GM21576 (cell line): ENCODE data around the gene CPPED1.

Experiments
- ATAC-seq: cut with Tn5 transposase; IDR thresholded peaks from one replicate; pipeline ENCODE4 v1.9.1; 2021; ENCODE audit warnings: mild to moderate bottlenecking, moderate library complexity; ENCODE audit not compliant: unreplicated experiment

Gene CPPED1

DNA sequence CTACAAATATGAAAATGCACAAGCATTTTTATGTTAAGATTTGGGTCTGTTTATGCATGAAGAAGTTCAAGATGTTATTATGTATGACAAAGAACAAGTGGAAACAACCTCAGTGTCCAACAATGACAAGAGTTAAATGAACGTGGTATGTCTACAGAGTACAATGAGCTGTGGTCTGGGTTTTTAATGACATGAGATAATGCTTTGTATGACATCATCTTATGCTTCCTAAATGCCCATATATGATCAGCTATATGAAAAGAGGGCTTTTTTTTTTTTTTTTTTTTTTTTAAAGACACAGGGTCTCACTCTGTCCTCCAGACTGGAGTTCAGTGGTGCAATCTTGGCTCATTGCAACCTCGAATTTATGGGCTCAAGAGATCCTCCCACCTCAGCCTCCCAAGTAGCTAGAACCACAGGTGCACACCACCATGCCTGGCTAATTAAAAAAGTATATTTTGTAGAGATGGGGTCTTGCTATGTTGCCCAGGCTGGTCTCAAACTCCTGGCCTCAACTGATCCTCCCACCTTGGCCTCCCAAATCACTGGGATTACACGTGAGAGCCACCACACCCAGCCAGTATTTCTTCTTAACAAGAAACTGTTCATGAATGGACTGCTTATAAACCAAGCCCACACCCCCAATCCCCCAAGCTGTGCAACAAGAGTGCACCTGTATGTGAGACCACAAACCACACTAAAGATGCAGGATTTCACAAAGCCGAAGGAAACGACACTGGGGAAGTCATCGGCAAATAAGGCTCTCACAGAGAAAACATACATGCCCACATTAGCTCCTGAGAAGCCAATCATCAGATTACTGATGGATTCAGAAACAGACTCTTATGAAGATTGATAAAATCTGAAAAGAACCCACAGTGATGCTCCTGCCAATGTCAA lies 114.5 kb downstream of the CPPED1 start:
- no peak for ATAC-seq

DNA sequence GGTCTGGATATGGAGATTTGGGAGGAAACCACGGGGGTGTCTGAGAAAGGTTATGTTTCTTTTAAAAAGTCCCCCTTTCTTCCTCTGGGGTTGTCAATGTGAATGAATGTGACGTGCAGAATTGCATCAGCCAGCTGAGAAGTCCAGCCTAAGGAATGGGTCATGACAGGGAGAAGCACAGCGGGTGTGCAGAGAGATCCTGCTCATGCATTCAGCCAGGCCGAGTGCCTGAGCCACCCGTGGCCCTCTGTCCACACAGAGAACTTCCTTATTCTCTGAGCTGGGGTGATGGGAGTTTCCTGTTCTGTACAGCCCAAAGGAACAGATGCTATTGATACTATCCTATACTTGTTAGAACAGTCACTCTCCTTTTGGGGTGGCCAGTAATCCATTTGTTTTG lies 117.9 kb downstream of the CPPED1 start:
- no peak for ATAC-seq

- ATAC-seq: no peak
Observed at GRCh38 chr16:12682432-12683165, 121.1 kb downstream of the CPPED1 start.

GRCh38 chr16:12681653-12682052 lies 122.0 kb downstream of the CPPED1 start:
- ATAC-seq: no peak

DNA sequence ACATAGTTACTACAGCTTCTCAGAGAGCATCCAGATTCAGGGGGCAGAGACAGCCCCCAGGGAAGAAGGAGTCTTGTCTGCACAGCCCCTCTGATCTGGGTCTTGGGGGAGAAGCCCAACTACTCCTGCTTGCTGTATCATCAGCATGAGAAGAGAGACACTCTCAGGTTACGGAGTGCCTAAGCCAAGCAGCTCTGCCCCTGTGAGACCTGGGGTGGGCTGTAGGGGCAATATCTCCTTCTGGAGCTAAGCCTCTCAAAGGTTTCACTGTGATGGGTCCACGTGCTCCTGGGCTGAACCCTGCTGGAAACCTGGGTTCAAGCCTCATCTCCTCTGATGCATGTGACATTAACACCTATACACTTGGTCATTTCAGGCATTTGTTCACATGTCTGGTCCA lies 123.2 kb downstream of the CPPED1 start:
- ATAC-seq: no peak

DNA sequence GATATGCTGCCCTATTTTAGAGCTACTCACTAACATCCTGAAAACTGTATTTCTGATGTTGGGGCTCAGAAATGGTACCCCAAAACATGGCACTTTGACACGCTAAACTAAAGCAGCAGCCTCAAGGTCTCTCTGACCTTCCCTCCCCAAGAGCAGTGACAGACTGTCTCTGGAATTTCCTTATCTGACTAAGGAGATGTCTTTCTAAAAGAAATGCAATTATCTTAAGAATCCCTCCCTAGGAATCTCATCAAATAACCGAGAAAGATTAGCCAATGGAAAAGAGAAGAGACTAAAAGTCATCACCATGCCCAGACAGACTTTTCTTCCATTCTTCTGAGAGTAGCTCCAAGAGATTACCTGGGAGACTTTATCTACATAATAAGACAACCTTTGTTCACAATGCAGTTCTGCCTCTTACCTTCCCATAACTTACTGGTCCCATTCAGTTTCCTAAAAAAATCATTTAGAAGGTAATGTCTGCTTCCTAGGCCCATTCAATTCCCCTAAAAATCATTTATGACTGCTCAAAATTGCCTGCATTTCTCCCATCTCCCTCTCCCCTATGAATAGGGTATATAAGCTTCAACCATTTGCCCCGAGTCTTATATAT lies 123.9 kb downstream of the CPPED1 start:
- no peak for ATAC-seq

DNA sequence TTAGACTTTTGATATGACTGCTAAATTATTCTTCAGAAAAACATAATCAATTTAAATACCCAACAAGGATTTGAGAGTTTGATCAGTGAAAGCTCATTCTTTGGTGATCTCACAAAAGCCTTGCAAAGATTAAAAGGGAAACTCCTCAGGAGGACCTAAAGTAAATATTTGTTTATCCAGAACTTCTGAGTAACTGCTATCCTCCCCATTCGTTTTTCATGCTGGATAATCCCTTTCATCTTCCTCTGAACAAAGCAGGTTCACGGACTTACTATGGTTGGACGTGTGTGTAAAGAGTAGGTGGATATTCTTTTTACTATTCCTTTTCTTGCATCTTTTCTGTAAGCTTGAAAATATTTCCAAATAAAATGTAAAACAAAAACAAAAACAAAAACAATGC lies 124.7 kb downstream of the CPPED1 start:
- no peak for ATAC-seq

DNA sequence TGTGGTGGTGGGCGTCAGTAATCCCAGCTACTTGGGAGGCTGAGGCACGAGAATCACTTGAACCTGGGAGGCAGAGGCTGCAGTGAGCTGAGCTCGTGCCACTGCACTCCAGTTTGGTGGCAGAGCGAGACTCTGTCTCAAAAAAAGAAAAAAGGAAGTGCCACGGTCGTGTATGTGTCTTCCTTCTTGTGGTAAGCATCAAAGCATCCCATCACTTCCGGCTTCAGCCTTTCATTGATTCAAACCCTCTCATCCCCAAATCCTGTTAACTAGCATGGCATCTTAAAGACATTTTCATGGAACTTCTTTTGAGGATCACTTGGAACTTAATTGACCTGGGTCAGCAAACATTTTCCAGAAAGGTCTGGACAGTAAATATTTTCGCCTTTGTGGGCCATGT lies 126.2 kb downstream of the CPPED1 start:
- ATAC-seq: no peak

DNA sequence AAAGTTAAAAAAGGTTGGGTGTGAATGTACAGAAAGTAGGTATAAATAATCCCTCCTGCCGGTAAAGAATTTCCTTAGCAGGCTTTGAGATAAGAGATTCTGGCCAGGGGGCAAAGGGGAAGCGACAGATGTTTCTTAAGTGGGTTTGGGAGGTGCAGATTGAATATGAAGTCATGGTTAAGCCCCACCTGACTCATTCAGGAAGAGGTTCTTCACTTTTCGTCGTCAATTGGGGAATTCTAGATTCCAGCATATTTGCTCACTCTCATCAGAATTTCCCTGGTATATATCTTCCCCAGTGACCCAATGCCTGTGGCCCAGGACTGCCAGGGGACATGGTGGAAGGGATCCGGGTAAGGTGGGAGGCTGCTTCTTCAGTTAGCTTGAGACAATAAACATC lies 127.8 kb downstream of the CPPED1 start:
- ATAC-seq: no peak

GRCh38 chr16:12675046-12675445 lies 128.6 kb downstream of the CPPED1 start:
- no peak for ATAC-seq

DNA sequence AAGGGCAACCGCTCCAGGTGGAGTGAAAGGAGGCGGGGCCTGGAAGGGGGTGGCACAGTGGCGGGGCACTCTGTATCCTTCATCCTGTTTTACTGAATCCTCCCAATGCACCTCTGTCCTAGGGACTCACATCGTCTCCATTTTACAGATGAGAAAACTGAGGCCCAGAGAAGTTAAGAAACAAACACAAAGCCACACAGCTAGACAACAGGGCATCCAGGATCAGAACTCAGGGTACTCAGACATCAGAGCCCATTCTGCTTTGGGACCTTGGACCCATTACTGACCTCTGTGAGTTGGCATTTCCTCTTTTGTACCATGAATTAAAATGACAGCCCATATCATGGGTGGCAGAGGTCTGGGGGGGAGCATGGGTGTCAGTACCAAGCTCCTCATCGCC lies 129.2 kb downstream of the CPPED1 start:
- ATAC-seq: no peak

DNA sequence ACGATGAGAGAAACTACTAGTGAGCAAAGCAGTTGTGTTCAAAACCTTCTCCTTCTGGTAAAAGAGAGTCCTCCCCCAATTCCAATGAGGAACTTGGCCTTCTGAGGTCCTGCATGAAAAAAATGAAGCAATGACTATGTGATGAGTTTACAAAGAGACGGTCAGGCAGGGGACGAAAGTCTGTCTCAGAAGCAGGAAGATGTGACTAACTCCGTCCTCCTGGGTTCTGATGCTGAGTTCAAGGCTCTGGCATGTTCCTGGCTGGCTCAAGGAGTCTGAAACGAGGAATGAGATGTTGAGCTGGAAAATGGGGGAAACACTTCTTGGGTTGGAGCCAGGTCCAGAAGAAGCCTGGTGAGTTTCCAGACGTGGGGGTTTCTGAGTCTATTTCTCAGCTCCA lies 129.6 kb downstream of the CPPED1 start:
- ATAC-seq: no peak

- ATAC-seq: no peak
Observed at GRCh38 chr16:12673466-12673865, 130.2 kb downstream of the CPPED1 start.

DNA sequence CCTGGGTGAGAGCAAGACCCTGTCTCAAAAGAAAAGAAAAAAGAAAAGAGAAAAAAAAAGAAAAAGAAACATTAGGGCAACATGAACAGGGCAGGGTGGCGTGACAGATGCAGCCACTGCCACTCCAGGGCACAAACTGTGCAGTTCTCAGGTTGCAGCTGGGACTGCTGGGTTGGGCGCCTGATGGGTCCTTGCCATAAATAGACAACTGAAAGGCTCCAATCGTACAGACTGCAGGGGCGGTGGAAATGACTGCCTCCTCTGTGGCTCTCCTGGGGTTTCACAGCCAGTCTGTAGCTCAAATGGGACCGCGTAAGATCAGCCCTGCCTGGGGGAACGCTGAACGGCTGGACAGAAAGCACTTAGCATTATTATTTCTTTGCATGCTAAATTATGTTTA lies 130.7 kb downstream of the CPPED1 start:
- ATAC-seq: no peak

DNA sequence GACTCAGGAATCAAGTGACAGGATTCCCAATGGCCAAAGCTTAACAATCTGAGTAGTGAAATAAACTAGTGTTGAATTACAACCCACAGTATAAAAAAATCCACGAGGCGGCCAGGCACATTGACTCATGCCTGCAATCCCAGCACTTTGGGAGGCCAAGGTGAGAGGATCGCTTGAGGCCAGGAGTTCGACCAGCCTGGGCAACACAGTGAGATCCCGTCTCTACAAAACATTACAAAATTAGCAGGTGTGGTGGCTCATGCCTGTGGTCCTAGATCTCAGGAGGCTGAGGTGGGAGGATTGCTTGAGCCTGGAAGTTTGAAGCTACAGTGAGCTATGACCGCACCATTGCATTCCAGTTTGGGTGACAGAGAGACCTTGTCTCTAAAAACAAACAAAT lies 133.8 kb downstream of the CPPED1 start:
- ATAC-seq: no peak

GRCh38 chr16:12667909-12668308 lies 135.8 kb downstream of the CPPED1 start:
- no peak for ATAC-seq

DNA sequence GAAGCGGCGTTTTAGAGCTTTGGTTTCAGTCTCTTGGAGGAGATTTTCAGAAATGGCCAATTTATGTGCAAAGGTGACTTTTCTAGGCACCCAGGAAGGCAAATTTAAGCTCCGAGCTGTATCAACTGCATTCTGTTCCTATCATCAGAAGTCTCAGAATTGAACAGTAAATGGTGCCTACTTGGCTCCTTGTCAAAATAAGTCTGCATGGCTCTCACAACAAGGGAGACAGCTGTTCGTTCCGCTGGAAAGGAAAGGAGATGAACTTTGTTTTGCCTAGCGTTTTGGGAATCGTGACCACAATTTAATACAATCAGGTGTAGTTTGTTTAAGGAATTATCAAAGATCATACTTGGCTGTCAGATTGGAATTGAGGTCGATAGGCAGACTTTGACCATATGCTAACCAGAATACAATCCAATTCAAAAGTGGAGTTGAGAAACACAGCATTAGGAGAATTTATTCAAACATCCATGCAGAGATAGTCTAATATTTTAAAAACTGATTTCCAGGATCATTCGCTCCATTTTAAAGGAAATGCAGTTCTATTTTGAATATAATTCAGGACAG lies 139.4 kb downstream of the CPPED1 start:
- ATAC-seq: no peak

DNA sequence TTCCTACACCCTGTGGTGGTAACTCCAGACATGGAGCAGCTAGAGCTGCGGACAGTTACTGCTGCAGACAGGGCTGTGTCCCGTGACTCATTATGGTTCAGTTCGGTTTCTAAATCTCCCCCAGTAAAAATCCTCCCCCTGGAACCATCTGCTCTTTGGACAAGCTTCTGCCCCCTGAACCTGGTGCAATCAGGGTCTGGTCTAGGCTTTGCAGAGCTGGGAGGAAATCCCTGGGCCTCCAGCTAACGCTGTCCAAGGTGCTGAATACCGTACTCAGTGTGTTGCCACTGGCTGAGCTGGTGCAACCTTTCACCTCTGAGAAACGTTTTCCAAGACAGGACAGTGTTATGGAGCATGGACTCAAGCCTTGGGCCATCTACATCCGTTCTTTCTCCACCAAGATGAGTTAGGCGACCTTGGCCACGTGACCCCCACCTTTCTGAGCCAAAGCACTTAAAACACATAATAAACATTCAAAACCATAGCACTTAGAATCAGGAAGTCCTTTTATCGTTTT lies 142.0 kb downstream of the CPPED1 start:
- ATAC-seq: no peak

DNA sequence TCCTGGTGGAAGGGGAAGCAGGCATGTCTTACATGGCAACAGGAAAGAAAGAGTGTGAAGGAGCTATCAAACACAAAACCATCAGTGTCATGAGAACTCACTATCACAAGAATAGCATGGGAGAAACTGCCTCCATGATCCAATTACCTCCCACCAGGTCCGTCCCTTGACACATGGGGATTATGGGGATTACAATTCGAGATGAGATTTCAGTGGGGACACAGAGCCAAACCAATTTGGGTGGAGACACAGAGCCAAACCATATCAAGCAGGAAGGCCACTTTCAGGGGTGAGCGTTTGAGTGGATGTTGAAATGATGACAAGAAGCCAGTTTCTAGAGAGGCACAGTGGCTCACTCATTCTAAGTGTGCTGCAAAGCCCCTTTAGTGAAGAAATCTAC lies 143.8 kb downstream of the CPPED1 start:
- ATAC-seq: no peak

DNA sequence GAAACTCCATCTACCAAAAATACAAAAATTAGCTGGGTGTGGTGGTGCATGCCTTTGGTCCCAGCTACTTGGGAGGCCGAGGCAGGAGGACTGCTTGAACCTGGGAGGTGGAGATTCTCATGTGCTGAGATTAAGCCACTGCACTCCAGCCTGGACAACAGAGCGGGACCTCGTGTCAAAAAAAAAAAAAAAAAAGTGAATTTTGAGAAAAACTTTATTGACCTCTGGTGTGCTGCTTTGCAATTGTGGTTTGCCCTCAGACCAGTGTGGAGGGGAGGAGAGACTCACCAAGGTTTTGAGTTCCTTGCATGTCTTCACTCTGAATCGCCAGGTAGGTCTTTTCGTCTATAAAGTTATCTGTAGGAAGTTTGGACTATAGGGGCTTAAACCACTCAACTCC lies 145.2 kb downstream of the CPPED1 start:
- no peak for ATAC-seq

DNA sequence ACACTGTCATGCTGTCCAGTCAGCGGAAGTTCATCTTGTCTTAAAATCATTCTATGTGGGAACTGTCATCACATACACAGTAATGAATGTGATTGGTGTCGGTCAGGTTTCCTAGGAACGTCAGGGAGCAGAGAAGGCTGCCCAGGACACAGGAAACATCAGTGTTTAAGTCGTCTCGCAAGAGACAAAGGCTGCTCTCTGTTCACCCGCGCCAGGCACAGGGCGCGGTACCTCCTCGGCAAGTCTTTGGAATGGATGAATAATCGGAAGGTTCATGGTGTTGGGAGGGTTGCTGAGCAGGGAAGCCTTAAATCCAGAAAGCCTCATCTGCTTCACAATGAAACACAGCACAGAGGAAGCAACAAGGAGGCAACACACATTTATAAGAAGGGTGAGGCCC lies 148.2 kb downstream of the CPPED1 start:
- no peak for ATAC-seq
